Measurements from ENCODE around the gene PRKG1.

GRCh38 chr10:52221923-52222322 lies 1147.6 kb downstream of the PRKG1 start:
- no peak for TF ChIP-seq CTCF (IDR thresholded peaks at IDR 0.05; ENCODE audit: low read depth, low read length)
- no peak for TF ChIP-seq EZH2phosphoT487 (IDR thresholded peaks at IDR 0.05; ENCODE audit: low read depth)

All from OCI-LY3 (cell line).